Vagina (tissue), 2 donors: ENCODE measurements around the gene SMTNL2.
"Not testable (repeated sequence)": the region's sequence is repeated elsewhere in the genome, so short reads cannot be mapped to it uniquely, and the experiment has no call there.

Experiments
- CTCF ChIP-seq, 3 experiments: fragments of 450-650 bp in 2 of 3; fragments of 200-600 bp in 1 of 3; sonication (generic) in 1 of 3; IDR thresholded peaks; one replicate each; pipeline ENCODE4 v1.5.1; 2017 to 2019; ENCODE audit warnings: antibody characterized with exemption in 3 of 3, mild to moderate bottlenecking in 2 of 3, moderate library complexity in 2 of 3
- POLR2A ChIP-seq, 2 donors: fragments of 450-650 bp; IDR thresholded peaks; one replicate each; pipeline ENCODE4 v1.6.1; 2017; ENCODE audit warnings: antibody characterized with exemption in 2 of 2, mild to moderate bottlenecking in 2 of 2, moderate library complexity in 2 of 2
- POLR2AphosphoS5 ChIP-seq, 2 donors: sonication (generic); formaldehyde crosslinking; IDR thresholded peaks; one replicate each; pipeline ENCODE4 v1.9.0; 2017; ENCODE audit warnings: antibody characterized with exemption in 2 of 2, mild to moderate bottlenecking in 2 of 2, low read depth in 1 of 2; ENCODE audit not compliant: insufficient read depth in 1 of 2

GRCh38 chr17:4604736-4605135, 20.4 kb downstream of the SMTNL2 start:
- TF ChIP-seq CTCF (IDR thresholded peaks at IDR 0.05); POLR2AphosphoS5 (IDR thresholded peaks at IDR 0.05; ENCODE audit: insufficient read depth in 1 of 2, low read depth in 1 of 2); POLR2A (IDR thresholded peaks at IDR 0.05): not testable (repeated sequence)
